Kidney epithelial cell (primary cell): ENCODE measurements around the gene FAAH2. TPM values are rescaled to one million over a fixed set of nuclear protein-coding genes. Genes with fewer than 3 reads are reported as not detected.
"Not testable (repeated sequence)": the region's sequence is repeated elsewhere in the genome, so short reads cannot be mapped to it uniquely, and the experiment has no call there.

ENCODE experiments used
- DNase-seq: peaks from one replicate; pipeline ENCODE4 v3.0.0-alpha.2; 2010; ENCODE audit warnings: low read depth
- H3K27me3 ChIP-seq: 2 replicates; pipeline ENCODE4 v1.6.0; 2011; ENCODE audit warnings: low read length; ENCODE audit not compliant: control insufficient read depth, insufficient read depth
- H3K36me3 ChIP-seq: 2 replicates; pipeline ENCODE4 v1.5.1; 2011; ENCODE audit warnings: low read length; ENCODE audit not compliant: control insufficient read depth, insufficient read depth
- H3K4me3 ChIP-seq: 2 replicates; pipeline ENCODE4 v1.5.1; 2011; ENCODE audit warnings: low read depth, mild to moderate bottlenecking, control low read depth, low read length
- CTCF ChIP-seq: IDR thresholded peaks from 2 replicates; pipeline ENCODE4 v1.5.1; 2011; ENCODE audit warnings: mild to moderate bottlenecking, moderate library complexity, low read length, control low read depth, inconsistent platforms; ENCODE audit not compliant: insufficient read depth, poor library complexity, severe bottlenecking
- total RNA-seq: library from RNA; depleted of rRNA; stranded (reverse); fragments of >200 nt; gene quantifications from 2 replicates; pipeline ENCODE4 v1.2.3, GENCODE V29; 2015

The FAAH2 gene
- total RNA-seq, 1 donor from 2014 or later: 5.3 TPM

GRCh38 chrX:57367649-57368048 lies 81.1 kb downstream of the FAAH2 start:
- no peak overlapping the region for H3K4me3 ChIP-seq
- no peaks in the 10 kb centered on the region for H3K36me3 ChIP-seq
- no peaks in the 10 kb centered on the region for H3K27me3 ChIP-seq
- no peak for TF ChIP-seq CTCF
- DNase-seq: no peak

- no peak overlapping the region for H3K4me3 ChIP-seq
- no peak for TF ChIP-seq CTCF
- DNase-seq: no peak
- no peaks in the 10 kb centered on the region for H3K36me3 ChIP-seq
- no peaks in the 10 kb centered on the region for H3K27me3 ChIP-seq
These were observed 81.7 kb downstream of the FAAH2 start for GRCh38 chrX:57368158-57368557.

GRCh38 chrX:57379296-57379695 lies 92.8 kb downstream of the FAAH2 start:
- no peaks in the 10 kb centered on the region for H3K36me3 ChIP-seq
- no peaks in the 10 kb centered on the region for H3K27me3 ChIP-seq
- DNase-seq: no peak
- H3K4me3 ChIP-seq: no peak overlapping the region
- TF ChIP-seq CTCF: no peak

- DNase-seq: no peak
- Histone ChIP-seq H3K36me3 (no peaks in the 10 kb centered on the region), H3K4me3 (no peak overlapping the region), H3K27me3 (no peaks in the 10 kb centered on the region)
- TF ChIP-seq CTCF: no peak
These were observed 93.7 kb downstream of the FAAH2 start for GRCh38 chrX:57380026-57380796.

GRCh38 chrX:57394162-57394561 lies 107.7 kb downstream of the FAAH2 start:
- DNase-seq, H3K4me3 ChIP-seq, H3K27me3 ChIP-seq, H3K36me3 ChIP-seq: not testable (repeated sequence)

GRCh38 chrX:57403191-57403590 lies 116.7 kb downstream of the FAAH2 start:
- H3K36me3 ChIP-seq, DNase-seq, H3K27me3 ChIP-seq, H3K4me3 ChIP-seq: not testable (repeated sequence)

GRCh38 chrX:57406149-57406548 lies 119.6 kb downstream of the FAAH2 start:
- no peak for TF ChIP-seq CTCF
- Histone ChIP-seq H3K4me3 (no peak overlapping the region), H3K27me3 (no peaks in the 10 kb centered on the region), H3K36me3 (no peaks in the 10 kb centered on the region)
- DNase-seq: no peak
